Measurements from ENCODE around the gene SLC48A1.

GRCh38 chr12:47775100-47775911 is 2.3 kb downstream of the SLC48A1 start:
- no peak for TF ChIP-seq CTCF (IDR thresholded peaks at IDR 0.05 in 2 of 3, conservative IDR thresholded peaks at IDR 0.05 in 1 of 3; ENCODE audit: borderline replicate concordance in 1 of 3, insufficient read depth in 1 of 3, low read depth in 2 of 3, low read length in 2 of 3)
- no peak for TF ChIP-seq JUND (IDR thresholded peaks at IDR 0.05)
- no peak for TF ChIP-seq SIN3A (IDR thresholded peaks at IDR 0.05; ENCODE audit: low read depth)
- TF ChIP-seq MAX (IDR thresholded peaks at IDR 0.05): no peak
- TF ChIP-seq EZH2 (IDR thresholded peaks at IDR 0.05): no peak
- TF ChIP-seq REST (IDR thresholded peaks at IDR 0.05; ENCODE audit: low read depth): no peak
- no peak for TF ChIP-seq POLR2A (IDR thresholded peaks at IDR 0.05; ENCODE audit: borderline replicate concordance, extremely low read depth, insufficient read depth, insufficient read length)
- no peak for TF ChIP-seq POLR2AphosphoS5 (IDR thresholded peaks at IDR 0.05; ENCODE audit: low read depth, low read length)
- no peak for TF ChIP-seq ELF1 (IDR thresholded peaks at IDR 0.05; ENCODE audit: borderline replicate concordance, low read depth)
